Kasumi-1 (cell line): ENCODE data around the gene DDIT4.
"Not testable (repeated sequence)": the region's sequence is repeated elsewhere in the genome, so short reads cannot be mapped to it uniquely, and the experiment has no call there.

Source experiments
- DNase-seq, 2 experiments: peaks; one replicate each; lab custom pipeline; 2025; lab: John Stamatoyannopoulos, UW

The DDIT4 gene

DNA sequence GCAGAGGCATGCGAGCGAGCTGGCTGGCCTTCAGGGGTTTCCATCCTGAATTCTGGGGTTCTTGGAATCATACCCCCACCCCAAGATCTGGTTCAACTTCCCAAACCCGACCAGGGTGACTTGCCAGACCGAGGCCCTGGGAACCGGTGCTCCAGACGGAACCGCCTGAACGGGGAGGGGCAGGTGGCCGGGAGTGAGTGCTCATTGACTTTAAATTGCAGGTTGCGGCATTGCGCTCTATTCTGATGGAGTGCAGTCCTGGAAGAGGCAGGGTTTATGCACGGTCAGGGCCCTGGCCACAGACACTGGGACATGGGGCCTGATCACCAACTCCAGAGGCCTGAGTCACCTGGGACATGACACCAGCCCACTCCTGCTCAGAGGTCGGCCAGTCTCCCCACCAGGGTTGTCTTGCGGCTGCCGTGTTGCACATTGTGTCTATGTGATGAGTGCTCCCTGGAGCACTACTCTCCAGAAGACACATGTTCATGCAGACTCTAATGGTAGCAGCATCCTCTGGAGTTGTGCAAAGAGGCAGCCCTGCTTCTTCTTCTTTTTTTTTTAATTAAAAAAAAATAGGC, 5.8 kb upstream of the DDIT4 start:
- no peak for DNase-seq

- DNase-seq = not testable (repeated sequence)
Measured at GRCh38 chr10:72268475-72269200, 5.1 kb upstream of the DDIT4 start.

DNA sequence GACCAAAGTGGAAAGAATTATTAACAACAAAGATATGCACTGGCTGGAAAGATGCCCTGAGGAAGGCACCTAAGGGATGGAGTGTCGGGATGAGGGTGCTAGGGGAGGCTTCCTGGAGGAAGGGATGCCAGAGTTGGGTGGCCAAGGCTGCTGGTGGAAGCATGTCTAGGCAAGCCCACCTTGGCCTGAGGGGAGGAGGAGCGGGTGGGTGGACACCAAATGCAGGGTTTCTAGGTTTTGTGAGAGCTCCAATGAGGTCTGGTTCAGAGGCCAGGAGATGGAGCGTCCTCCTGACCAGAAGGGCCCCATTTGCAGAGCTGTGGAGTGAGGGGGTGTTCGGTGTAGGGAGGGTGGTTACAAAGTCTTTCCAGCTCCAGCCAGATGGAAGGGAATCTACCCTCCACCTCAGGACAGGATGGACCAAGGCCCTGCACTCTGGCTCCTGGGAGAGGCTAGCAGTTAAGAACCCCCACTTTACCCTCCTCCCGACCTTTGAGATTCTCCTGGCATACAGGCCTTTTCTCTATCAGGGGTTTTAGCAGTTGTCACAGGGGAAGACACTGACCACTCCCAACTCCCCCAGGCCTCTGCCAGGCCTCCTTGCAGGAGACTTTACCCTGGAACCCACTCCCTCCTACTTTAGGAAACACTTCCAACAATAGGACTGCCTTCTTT, 3.0 kb upstream of the DDIT4 start:
- no peak for DNase-seq

DNA sequence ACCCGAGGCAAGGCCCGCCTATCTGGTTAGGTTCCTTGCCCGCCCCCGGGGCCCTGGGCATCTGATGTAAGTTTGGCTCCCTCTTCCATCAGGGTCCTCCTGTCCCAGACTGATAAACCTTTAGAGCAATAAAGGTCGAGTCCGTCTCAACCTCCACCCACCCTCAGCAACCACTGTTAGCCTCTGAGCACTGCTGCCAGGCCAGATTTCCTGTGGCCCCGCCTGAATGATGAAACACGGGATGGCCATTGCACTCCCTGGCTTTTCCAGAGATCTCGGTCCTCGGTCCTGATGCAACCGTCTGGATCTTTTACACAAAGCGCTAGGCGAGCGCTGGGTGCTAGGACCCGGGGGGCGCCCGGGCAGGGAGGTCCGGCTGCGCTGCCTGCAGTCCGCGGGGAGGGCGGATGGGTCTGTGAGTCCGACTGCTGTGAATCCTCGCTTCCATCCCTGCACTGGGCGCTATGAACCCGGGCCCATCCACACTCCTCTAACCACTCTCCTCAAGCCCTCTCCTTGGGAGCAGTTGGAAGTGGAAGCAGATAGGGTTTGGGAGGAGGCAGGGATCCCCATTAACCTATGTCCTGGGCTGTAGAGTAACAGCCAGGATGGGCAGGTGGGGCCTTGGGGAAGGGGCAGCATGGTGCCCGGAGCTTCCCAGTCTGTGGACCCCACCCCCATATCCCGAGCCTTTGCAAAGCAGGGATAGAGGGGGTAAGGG, 875 bp upstream of the DDIT4 start:
- DNase-seq = peak; percentile 59 to 70

DNA sequence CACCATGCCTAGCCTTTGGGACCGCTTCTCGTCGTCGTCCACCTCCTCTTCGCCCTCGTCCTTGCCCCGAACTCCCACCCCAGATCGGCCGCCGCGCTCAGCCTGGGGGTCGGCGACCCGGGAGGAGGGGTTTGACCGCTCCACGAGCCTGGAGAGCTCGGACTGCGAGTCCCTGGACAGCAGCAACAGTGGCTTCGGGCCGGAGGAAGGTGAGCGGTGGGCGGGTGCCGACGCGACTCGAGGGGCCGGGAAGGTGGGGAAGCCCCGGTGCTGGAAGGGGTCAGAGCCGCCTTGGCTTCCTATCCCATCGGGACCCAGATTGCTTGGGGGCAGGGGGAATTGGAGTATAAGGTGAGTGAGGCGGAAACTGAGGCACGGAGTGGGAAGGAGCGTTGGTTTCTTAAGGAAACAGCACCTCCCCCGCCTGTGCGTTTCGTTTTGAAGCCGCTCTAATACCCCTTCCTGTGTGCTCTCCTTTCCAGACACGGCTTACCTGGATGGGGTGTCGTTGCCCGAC, 547 bp downstream of the DDIT4 start:
- DNase-seq = no peak

GRCh38 chr10:72274730-72275350, 1.1 kb downstream of the DDIT4 start:
- DNase-seq = peak; percentile 28 to 35

DNA sequence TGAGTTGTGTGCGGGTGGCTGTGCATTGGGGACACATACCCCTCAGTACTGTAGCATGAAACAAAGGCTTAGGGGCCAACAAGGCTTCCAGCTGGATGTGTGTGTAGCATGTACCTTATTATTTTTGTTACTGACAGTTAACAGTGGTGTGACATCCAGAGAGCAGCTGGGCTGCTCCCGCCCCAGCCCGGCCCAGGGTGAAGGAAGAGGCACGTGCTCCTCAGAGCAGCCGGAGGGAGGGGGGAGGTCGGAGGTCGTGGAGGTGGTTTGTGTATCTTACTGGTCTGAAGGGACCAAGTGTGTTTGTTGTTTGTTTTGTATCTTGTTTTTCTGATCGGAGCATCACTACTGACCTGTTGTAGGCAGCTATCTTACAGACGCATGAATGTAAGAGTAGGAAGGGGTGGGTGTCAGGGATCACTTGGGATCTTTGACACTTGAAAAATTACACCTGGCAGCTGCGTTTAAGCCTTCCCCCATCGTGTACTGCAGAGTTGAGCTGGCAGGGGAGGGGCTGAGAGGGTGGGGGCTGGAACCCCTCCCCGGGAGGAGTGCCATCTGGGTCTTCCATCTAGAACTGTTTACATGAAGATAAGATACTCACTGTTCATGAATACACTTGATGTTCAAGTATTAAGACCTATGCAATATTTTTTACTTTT, 1.8 kb downstream of the DDIT4 start:
- DNase-seq = no peak

DNA sequence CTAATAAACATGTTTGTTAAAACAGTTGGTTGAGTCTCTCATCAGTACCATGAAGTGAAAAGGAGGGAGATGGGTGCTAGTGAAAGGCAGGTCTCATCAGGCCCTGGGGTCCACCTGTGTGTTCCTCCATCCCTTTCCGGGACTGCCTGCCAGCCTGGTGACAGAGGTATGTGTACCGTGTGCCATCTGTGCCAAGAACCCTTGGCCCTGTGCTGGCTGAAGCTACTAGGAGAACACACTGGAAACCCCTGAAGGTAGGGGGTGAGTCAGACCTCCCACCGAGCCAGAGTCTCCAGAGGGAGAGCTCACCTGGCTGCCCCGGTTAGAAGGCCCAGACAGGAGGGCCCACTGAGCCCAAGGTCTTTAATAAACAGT, 2.3 kb downstream of the DDIT4 start:
- no peak for DNase-seq

DNA sequence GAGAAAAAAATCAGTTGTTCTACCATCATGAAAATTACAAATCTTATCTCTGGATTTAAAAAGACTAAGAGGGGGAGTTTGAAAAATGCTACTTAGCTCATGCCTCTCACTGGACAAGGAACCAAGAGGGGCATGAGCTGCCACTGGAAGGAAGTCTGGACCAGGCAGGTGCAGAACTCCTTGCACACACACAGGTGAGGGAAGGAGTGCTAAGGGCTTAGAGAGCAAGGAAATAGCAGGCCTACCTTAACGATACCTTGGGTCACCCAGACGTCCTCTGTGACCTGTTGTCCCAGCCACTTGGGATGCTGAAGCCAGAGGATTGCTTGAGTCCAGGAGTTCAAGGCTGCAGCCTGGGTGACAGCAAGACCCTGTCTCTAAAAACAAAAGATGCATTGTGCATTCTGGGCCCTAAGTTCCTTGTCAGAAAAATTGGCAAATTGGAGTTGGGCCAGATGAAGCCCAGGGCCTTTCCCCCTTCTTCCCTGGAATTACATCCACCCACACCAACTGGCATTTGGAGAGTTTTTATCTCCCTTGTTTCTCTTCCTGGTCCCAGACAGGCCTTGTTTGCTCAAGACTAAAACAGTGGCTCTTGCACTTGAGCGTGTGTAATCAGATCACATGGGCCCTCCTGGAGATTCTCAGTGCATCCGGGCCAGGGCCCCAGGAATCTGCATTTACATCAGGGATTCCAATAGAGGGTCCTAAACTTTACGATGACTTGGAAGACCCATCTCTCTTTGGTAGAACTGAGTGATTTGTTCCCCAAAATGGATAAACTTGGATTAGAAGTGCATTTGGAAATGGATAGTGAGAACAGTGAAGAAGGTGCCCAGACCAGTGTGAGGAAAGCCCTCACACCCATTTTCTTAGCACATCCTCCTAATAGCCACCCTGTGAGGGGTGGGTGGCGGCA, 3.0 kb downstream of the DDIT4 start:
- DNase-seq = no peak

GRCh38 chr10:72277340-72277995, 3.7 kb downstream of the DDIT4 start:
- DNase-seq = no peak

GRCh38 chr10:72277996-72278667, 4.4 kb downstream of the DDIT4 start:
- no peak for DNase-seq

DNA sequence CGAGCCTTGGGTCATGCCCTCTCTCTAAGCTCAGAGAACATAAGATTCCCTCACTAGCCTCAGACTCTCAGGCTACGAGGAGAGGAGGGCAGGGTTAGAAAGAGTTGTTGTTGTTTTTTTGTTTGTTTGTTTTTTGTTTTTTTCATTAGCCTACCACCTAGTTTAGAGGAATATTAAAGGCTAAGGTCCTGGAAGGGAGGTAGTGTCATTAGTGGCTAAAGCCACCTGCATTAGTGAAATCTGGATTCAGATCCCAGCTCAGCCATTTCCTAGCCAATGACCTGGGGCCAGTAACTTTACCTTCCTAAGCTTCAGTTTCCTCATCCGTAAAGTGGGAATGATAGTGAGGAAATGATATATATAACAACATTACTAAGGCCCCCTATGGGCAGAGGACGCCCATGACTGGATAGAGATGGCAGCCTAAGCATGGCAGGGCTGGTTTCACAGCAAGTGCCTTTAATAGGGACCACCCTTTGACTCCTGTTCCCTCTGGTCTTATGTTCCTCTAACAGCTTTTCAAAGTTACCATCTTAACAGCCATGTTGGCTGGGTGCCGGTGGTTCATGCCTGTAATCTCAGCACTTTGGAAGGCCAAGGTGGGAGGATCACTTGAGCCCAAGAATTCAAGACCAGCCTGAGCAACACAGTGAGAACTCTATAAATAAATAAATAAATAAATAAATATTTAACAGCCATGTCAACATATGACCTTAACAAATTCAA, 5.1 kb downstream of the DDIT4 start:
- no peak for DNase-seq

GRCh38 chr10:72279587-72279986, 5.9 kb downstream of the DDIT4 start:
- not testable (repeated sequence) for DNase-seq

GRCh38 chr10:72283131-72283530, 9.4 kb downstream of the DDIT4 start:
- no peak for DNase-seq

DNA sequence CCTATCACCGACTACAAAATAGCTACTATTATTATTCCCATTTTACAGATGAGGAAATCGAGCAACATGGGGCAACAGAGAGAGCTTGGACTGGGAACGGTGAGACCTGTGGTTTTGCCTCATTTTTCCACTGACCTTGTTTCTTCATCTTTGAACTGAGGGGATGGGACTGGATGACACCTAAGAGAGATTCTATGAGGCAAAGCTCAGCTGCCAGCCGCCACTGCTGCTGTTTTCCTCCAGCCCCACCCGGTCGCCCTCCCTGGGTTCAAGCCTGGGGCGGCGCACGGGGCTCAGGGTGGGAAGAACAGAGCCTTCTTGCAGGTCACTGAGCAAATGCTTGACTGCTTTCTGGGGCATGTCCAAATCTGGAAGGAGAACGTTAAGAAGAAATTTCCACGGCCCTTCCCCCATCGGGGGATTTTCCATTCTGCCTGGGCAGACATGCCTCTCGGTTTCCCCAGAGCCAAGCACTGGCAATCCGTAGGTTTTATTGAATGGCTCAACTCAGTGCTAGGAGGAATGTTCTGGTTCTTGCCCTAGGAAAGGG, 12.3 kb downstream of the DDIT4 start:
- DNase-seq = no peak

- no peak for DNase-seq
Measured at GRCh38 chr10:72291019-72291532, 17.4 kb downstream of the DDIT4 start.

GRCh38 chr10:72292223-72292691, 18.5 kb downstream of the DDIT4 start:
- DNase-seq = no peak

DNA sequence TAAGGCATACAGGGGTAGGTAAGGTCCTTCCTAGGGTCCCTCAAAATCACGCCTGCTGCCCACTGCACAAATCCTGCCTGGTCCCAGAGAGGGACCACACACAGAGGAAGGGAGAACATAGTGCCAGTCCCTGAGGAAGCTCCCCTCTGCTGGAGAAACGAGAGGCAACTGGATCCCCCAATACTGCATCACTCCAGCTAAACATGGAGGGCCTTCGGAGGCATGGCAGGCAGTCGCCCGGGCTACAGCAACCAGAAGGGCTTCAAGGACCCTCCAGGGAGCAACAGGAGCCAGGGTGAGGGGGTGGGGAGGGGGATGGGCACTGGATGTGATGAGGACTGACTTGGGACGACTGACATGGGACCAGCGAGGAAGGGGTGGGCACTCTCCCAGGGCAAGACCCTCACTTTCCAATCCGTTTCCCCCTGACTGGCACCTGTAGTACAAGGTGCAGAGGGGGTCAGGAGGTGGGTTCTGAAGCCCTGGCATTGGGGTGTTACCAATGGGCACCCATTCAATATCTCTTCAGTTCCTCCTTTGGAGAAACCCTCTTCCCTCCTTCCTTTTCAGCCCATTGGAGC, 21.7 kb downstream of the DDIT4 start:
- DNase-seq = no peak
